AG09309 (cell line): ENCODE measurements around the gene WNT4.

Source experiments
- DNase-seq: peaks from one replicate; pipeline ENCODE4 v3.0.0-alpha.2; 2010; ENCODE audit warnings: low read depth
- H3K4me3 ChIP-seq: 2 replicates; pipeline ENCODE4 v1.5.1; 2011; ENCODE audit warnings: mild to moderate bottlenecking, low read depth, low read length, moderate library complexity; ENCODE audit not compliant: control insufficient read depth
- CTCF ChIP-seq: IDR thresholded peaks from 2 replicates; pipeline ENCODE4 v1.5.1; 2011; ENCODE audit warnings: mild to moderate bottlenecking, low read depth, low read length, inconsistent platforms; ENCODE audit not compliant: insufficient read depth, control insufficient read depth; ENCODE audit errors: missing control alignments

Gene WNT4

GRCh38 chr1:22126531-22126930 lies 16.4 kb downstream of the WNT4 start:
- no peak overlapping the region for H3K4me3 ChIP-seq
- TF ChIP-seq CTCF: no peak
- no peak for DNase-seq

- H3K4me3 ChIP-seq: no peak overlapping the region
- no peak for DNase-seq
- TF ChIP-seq CTCF: no peak
Observed at GRCh38 chr1:22124592-22125229, 18.2 kb downstream of the WNT4 start.

- no peak for TF ChIP-seq CTCF
- H3K4me3 ChIP-seq: no peak overlapping the region
- no peak for DNase-seq
Observed at GRCh38 chr1:22123901-22124404, 18.9 kb downstream of the WNT4 start.

GRCh38 chr1:22123071-22123390 lies 19.9 kb downstream of the WNT4 start:
- TF ChIP-seq CTCF: no peak

GRCh38 chr1:22122273-22123070 lies 20.4 kb downstream of the WNT4 start:
- no peak overlapping the region for H3K4me3 ChIP-seq
- no peak for DNase-seq
- TF ChIP-seq CTCF: no peak

More at GRCh38 chr1:22123071-22123390, 19.9 kb downstream of the WNT4 start:
- no peak overlapping the region for H3K4me3 ChIP-seq
- no peak for DNase-seq

GRCh38 chr1:22121421-22121911 lies 21.4 kb downstream of the WNT4 start:
- DNase-seq: no peak
- TF ChIP-seq CTCF: no peak

More at GRCh38 chr1:22121421-22121911, 21.4 kb downstream of the WNT4 start:
- H3K4me3 ChIP-seq: no peak overlapping the region
